Activated CD8-positive, alpha-beta memory T cell treated with anti-CD3 and anti-CD28 coated beads for 1 hour (primary cell): ENCODE results near the gene SDF4.

Source experiments
- DNase-seq, 2 donors: peaks; one replicate each; pipeline ENCODE4 v3.0.0-alpha.2; 2020; ENCODE audit warnings: low read depth in 1 of 2; ENCODE audit errors: extremely low read depth in 1 of 2

SDF4 gene

DNA sequence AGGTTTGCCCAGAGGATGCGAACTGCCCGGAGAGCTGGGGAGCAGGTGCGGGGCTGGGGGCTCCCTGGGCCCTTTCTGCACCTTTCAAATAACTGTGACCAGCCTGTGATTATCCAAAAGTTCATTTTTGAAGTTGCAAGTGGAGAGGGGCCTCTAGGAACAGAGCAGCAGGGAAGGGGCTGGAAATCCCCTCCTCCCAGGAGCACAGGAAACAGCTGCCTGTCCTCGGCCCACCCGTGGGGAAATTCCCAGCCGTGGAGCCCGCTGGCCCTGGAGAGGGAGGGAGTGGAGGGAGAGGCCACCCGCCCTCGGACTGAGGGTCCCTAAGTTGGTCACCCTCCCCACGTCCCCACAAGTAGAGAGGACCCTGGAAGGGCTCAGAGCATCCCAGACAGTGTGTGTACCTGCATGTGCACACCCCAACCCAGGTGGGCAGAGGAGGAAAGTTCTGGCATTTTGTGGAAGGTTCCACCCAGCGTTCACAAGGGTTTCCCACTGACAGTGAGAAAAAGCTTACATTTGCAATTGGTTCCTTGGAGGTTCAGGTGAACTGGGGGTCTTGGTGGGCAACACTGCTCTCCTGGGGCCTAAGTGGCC, 16.6 kb downstream of the SDF4 start:
- no peak for DNase-seq

GRCh38 chr1:1213345-1214265, 18.2 kb downstream of the SDF4 start, which contains the start of gene TNFRSF4:
Gene TNFRSF4, minus strand, starts transcription at chr1:1214153. Its CDS starts 26 bp downstream, at chr1:1214127.
- DNase-seq: no peak

- no peak for DNase-seq
Measured at GRCh38 chr1:1212780-1213344, 18.9 kb downstream of the SDF4 start.

DNA sequence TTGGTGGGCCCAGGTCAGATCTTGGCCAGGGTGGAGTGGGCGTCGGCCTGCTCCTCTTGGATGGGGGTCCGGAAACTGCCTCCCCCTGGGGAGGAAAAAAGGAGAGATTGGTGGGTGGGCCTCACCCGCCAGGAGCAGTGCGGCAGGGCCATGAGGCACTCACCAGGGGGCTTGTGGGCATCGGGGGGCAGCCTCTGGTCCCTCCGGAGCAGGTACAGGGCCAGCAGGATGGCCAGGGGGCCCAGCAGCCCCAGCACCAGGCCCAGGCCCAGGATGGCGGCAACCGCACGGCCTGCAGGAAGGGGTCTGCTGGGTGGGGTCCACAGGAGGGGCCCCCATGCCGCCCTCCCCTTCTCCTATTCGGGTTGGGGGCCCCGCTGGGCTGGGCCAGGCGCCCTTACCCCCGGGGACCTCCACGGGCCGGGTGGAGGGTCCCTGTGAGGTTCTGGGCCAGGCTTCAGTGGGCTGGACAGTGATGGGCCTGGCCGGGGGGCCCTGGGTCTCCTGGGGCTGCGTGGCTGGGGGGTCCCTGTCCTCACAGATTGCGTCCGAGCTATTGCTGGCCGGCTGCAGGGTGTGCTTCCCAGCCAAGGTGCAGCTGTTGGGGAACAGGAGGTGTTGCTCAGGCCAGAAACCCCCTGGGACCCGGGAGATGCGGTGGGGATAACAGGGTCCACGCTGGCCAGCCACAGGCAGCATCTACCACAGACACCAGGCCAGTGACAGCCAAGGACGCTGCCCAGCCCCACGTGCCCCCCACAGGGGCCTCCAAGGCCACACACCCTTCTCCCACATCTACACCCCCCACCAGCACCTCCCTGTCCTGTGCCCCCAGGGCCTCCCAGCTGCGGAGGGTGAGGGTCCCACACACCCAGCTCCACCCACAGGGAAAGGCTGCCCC, 20.0 kb downstream of the SDF4 start:
- no peak for DNase-seq

DNA sequence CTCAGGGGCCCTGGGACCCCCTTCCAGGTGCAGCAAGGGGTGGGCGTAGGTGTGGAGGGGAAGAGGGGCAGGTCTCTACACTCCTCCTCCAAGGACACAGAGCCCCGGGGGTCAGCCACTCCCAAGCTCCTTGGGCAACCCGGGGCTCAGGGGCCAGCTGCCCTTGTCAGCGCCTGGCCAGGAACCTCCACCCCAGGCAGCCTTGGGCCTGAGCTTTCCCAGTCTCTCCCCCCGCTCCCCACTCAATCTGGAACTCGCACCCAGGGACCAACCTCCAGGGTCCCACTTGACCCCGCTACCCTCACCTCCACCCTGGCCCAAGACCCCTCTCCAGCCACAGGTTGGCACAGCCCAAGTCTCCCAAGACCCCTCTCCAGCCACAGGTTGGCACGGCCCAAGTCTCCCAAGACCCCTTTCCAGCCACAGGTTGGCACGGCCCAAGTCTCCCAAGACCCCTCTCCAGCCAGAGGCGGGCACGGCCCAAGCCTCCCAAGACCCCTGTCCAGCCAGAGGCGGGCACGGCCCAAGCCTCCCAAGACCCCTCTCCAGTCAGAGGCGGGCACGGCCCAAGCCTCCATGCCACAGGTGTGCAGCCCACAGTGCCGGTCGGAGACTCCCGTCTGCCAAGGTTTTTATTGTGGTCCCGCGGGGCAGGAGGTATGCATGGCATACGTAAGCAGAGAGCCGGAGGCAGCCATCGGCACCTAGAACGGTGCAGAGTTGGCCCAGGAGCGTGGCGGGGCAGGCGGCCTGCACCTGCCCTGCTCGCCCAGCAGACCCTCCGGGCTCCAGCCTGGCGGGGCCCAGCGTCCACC, 20.9 kb downstream of the SDF4 start:
- DNase-seq: no peak

GRCh38 chr1:1208713-1209433, 22.9 kb downstream of the SDF4 start:
- DNase-seq: no peak

- no peak for DNase-seq
Measured at GRCh38 chr1:1207571-1207892, 24.3 kb downstream of the SDF4 start.

GRCh38 chr1:1206966-1207531, 24.8 kb downstream of the SDF4 start:
- no peak for DNase-seq

- no peak for DNase-seq
Measured at GRCh38 chr1:1206376-1206965, 25.3 kb downstream of the SDF4 start, which contains the start of gene TNFRSF18. Gene TNFRSF18, minus strand, starts transcription at chr1:1206592. Its CDS starts 21 bp downstream, at chr1:1206571.

GRCh38 chr1:1205769-1206375, 25.9 kb downstream of the SDF4 start:
- DNase-seq: no peak

DNA sequence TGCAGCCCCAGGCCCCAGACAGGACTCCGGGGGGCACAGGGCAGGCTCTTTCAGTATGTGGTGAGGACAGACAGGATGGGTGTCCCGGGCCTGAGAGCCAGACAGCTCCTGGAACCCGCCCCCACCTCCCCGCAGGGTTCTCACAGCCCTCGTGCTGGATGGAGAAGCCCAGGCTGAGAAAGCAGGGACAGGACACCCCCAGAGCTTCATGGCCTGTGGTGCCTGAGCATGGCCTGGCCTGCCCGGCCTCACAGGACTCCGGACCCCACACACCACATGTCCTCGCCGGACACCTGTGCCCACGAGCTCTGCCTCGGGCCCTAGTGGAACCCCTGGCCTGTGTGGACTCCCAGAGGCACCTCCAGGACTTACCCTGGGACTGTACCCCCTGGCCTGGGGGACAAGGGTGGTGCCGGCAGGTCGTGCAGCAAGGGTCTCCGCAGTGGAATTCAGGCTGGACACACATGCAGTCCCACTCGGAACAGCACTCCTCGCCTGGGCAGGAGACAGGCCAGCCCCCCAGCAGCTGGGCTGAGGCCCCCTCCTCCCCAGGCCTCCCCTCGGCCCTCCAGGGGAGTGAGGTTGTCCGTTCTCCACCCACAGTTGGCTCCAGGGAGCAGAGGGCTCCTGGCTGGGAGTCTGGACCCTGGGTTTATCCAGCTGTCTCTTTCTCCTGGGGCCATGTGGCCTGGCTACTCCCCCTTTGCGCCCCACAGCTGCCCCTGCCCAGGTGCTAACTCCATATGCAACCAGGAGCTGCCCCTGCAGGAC, 26.6 kb downstream of the SDF4 start:
- DNase-seq: no peak

DNA sequence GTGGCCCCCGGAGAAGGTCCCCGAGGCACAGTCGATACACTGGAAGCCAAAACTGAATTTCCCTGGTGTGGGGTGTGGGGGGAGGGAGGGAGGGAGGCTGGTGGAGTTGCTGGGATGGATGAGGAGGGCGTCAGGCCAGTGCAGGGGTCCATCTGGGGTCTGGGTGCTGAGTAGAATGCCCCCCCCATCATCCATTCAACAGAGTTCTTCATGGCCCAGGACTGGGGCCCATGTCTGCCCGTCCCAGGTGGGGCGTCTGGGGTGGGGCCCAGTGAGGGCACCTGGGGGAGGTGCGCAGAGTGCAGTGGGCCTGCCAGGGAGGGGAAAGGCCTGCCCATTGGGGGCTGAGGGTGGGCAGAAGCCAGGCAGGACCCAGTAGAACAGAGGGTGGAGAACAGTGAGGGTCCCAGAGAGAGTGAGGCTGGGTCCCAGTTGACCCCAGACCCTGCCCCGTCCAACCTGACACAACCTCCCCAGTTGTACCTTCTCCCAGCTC, 27.3 kb downstream of the SDF4 start:
- no peak for DNase-seq

DNA sequence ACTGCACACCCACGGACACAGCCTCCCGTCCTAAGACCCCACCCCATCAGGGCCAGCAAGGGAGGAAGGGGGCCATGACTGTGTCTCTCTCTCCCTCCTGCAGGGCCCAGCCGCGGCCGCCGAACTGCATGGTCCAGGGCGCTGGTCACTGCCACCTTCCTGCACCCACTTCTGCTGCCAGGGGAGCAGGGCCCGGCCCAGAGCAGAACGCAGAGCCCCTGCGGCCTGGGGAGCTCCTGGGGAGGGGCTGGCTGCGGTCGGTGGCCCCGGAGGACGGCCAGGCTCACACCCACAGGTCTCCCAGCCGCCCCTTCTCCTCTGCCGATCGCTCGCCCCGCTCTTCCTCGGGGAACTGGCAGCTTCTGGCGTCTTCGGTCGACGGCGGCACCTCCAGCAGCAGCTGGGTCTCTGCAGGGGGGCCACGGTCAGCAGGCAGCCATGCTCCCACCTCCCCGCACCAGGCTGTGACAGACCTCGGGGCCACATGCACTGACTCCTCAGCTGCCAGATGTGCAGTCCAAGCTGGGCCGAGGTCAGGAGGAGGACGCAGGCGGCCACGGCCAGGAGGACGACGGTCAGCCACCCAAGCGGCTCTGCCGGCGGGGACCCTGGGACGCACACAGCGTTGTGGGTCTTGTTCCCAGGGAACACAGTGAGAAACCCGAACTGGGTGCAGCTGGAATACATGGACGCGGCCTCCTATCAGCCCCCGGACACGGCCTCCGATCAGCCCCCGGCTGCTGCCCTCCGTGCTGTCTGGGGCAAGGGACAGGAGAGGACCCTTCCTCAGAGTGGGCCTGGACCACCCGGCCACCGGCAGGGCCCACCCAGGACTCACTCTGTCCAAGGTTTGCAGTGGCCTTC, 28.0 kb downstream of the SDF4 start:
- DNase-seq: no peak

DNA sequence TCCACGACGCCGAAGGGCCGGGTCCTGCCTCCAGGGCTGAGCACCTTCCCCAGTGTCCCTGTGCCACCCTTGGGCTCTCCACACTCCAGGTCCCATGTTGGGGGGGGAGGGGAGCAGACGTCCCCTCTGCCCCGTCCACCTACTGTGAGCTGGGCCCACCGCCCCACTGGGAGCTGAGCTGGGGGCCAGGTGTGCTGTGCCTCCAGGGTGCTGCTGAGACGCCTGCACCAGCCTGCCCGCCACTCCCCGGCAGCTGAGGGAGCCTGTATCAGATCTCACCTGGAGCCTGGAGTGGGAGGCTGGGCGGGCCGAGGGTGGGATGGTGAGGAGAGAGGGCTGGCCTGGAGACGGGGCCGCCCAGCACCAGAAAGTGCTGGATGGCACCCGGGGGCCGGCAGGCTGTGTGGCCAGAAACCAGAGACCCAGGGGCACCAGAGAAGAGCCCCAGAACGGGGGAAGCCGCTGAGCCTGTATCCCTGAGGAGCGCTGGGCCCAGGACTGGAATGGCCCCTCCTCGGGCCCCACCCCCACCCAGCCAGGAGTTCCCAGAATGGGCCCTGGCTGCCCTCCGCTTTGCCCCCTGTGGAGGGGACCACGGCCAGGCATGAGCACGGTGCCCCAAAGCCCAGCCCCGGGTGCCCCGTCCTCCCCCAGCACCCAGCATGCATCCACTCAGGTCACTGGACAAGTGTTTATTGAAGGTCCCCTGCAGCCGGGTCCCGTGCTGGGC, 28.8 kb downstream of the SDF4 start:
- no peak for DNase-seq

DNA sequence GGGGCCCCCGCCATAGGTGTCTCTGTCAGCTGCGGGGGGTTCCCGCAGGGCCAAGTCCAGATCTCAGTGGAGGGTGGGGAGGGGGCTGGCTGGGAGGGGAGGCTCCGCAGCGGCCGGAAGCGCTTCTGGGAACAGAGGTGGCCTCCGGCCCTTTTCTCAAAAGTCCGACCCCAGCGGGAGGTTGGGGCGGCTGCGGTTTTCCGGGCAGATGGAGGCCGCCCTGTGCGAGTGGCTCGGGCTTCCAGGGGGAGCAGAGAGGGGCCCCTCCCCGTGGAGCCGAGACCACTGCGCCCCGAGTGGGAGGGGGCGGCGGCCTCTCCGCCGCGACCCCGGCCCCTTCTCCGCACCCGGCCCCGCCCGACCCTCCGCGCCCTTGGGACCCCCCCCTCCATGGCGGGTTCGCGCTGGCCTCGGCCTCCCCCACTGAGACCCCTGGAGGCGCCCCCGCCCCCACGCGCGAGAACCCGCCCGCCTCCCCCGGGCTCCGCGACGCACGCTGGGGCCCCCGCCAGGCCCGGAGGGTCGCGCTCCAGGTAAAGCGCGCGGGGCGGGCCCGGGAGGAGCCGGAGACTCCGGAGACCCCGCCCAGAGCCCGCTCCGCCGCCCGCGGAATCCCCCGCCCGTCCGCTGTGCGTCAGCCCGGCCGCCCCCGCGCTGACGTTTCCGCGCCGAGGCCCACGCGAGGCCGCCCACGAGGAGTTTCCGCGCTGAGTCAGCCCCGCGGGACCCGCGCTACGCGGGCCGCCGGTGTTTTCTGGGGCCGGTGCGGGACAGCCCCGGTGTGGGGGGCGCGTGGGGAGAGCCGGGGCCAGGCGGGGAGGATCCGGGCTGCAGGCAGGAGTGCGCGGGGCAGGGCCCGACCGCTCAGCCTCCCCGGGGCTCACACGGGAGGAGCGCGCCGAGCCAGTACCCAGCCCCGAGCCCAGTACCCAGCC, 30.7 kb downstream of the SDF4 start:
- peak; percentile 74 to 85 for DNase-seq
